HG03175 (cell line): ENCODE data around the gene NKX2-4.

Experiments
- ATAC-seq: cut with Tn5 transposase; IDR thresholded peaks from one replicate; pipeline ENCODE4 v1.9.1; 2021; ENCODE audit warnings: mild to moderate bottlenecking, moderate library complexity; ENCODE audit not compliant: unreplicated experiment

NKX2-4 gene

DNA sequence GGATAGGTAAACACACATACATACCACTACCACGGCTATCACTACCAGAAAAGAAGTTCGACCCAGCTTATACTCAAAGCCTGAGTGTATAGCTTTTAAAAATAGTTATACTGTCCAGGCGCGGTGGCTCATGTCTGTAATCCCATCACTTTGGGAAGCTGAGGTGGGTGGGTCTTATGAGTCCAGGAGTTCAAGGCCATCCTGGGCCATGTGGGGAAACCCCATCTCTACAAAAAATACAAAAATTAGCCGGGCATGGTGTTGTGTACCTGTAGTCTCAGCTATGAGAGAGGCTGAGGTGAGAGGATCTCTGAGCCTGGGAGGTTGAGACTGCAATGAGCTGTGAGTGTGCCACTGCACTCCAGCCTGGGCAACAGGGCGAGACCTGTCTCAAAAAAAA is 32.9 kb downstream of the NKX2-4 start:
- ATAC-seq: no peak

DNA sequence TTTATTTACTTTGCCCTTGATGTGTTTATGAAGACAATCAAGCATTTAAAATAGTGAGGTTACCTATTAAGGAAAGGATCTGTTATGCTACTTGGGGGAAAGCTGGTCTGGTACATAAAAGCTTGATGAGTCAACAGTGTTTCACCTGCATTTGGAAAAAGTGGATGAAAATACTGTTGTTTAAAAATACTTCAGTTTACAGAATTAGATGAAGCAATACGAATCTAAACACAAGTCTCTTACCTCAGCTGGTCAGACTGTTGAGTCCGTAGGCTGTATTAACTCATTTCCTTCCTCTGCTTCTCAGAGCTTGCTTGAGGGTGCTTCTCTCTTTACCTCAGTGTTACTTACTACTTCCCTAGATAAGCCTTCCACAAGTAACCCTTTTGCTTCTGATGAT is 36.1 kb downstream of the NKX2-4 start:
- no peak for ATAC-seq

DNA sequence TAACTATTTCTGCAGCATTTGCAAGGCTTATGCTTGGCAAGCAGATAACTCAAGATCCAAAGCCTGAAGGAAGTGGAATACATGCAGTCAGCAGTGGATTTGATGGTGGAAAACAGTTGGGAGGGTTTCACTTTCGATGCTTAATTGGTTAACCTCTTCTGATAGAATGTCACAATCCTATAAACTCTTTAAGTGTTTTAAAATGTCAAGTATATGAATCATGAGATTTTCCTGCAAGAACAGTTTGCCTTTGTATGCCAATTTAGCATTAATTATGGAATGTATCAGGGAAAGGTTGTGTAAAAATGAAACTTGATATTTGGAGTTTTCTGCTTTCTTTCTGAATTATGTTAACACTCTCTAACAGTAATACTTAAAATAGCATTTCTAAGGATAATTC is 36.6 kb downstream of the NKX2-4 start:
- no peak for ATAC-seq

DNA sequence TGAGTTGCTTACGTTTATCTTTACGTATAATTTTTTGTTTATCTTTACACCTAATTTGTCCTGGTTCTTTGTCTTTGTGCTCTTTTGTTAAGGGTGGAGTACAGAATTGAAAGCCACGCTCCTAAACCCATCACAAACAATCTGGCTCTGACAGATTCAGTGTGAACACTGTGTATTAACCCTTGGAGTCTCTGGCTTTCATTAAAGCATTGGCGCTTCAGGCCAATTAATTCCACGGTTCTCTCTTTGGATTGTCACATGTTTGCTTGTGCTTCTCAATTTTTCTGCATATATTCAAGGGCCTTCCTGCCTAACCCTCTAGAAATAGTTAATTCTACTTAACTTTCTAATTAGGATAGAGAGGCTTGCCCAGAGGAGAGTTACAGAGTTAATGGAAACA is 38.6 kb downstream of the NKX2-4 start:
- no peak for ATAC-seq

DNA sequence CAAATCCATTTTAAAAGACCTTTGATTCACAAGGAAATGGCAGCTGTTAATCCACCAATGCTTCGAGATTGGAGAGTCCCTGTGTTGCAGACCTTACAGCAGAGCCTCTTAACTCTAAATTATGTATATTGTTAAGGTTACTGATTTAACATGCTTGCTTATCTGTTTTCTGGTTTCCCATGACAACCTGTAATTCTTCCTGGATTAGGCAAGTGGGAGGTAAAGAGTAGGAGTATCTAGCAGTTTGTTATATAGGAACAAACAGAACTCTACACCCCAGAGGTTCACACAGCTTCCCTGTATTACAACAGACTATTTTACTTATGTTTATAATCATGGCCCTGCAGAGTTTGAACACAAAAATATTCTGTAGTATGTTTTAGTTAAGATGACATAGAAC is 39.5 kb downstream of the NKX2-4 start:
- no peak for ATAC-seq

DNA sequence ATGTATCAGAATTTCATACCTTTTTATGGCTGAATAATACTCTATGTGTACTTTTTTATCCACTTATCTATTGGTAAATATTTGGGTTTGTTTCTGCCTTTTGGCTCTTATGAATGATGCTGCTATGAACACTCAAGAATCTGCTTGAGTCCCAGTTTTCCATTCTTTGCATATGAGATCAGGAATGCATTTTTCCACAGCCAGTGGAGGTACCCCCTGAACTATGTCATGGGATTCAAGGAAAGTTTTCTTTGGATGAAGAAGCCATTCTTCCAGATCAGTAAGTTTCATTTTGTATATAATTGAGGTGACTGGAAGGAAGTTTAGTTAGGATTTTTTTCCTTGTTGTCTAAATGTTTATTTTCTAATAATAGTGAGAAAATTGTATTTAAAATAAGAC is 40.9 kb downstream of the NKX2-4 start:
- ATAC-seq: no peak

DNA sequence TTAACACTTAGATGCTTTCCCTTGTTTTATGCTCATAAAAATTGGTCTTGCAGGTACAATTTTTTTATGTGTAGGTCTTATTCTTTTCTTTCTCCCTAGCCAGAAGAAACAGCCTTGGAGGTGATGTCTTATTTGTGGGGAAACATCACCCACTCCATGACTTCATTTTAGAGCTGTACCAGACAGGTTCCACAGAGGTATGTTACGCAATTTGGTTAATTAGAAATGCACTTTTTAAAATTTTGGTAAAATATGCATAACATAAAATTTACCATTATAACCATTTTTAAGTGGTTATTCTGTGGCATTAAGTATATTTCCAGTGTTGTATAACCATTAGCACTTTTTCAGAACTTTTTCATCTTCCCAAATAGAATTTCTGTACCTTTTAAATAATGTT is 41.3 kb downstream of the NKX2-4 start:
- no peak for ATAC-seq

DNA sequence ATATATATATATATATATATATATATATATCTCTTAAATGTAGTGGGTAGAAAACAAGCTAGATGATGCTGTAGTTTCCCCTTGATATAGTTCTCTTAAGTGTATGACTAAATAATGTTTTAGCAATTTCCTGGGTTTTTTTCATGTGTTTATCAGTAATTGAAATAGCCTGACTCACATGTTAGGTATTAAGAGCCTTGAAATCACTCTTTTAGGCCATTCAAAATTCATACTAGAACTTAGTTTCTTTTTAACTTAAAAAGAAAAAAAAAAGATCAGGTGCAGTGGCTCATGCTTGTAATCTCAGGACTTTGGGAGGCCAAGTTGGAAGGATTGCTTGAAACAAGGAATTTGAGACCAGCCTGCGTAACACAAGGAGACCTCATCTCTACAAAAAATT is 44.1 kb downstream of the NKX2-4 start:
- no peak for ATAC-seq

DNA sequence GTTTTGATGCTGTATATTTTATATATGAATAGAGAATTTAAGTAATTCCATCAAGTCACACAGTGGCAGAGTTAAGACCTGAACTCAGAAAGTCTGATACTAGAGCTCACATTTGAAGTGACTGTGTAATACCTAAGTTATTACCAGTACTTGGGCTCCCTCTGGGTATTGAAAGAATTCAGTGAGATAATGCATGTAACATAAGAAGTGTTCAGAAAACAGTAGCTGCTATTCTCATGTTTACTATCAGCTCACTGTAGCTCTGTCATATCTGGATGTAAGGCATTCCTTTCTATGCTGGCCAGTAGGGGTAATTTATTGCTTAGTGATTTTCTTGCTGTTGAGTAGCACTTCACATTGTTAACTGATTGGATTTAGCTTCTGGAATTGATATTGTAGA is 44.6 kb downstream of the NKX2-4 start:
- ATAC-seq: no peak
